GM19193 (cell line): ENCODE results near the gene SMG7.

ENCODE experiments used
- POLR2A ChIP-seq: IDR thresholded peaks from 4 replicates; pipeline ENCODE4 v1.6.1; 2011; ENCODE audit not compliant: insufficient read depth, insufficient read length; ENCODE audit errors: extremely low read depth

SMG7 gene

DNA sequence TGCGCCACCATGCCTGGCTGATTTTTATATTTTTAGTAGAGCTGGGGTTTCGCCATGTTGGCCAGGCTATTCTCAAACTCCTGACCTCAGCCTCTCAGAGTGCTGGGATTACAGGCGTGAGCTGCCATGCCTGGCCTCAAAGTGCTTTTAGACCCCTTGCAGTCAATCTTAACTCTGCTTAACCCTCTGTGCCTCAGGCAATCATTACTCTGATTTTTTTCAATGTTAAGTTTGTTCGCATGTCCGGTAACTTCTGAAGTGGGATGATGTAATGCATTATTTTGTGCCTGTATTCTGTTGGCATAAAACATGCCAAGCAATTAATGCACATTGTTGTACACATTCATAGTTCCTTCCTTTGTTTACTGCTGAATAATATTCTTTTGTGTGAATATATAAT, 18.6 kb downstream of the SMG7 start:
- no peak for TF ChIP-seq POLR2A

DNA sequence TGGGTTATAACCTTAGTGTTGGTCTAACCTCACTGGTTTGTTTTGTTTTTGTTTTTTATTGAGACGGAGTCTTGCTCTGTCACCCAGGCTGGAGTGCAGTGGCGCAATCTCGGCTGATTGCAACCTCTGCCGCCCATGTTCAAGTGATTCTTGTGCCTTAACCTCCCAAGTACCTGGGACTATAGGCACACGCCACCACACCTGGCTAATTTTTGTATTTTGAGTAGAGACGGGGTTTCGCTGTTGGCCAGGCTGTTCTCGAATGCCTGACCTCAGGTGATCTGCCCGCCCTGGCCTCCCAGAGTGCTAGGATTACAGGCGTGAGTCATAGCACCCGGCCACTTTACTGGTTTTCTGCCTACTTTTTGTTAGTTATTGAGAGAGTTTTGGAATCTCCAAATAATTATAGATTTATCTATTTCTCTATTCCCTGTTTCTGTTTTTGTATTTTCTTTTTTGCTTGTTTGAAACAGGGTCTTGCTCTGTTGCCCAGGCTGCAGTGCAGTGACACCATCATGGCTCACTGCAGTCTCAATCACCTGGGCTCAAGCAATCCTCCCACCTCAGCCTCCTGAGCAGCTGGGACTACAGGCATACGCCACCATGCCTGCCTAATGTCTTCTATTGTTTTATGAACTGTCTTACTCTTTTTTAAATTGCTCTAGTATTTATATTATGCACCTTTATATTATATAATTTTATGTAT, 21.4 kb downstream of the SMG7 start:
- TF ChIP-seq POLR2A = no peak

DNA sequence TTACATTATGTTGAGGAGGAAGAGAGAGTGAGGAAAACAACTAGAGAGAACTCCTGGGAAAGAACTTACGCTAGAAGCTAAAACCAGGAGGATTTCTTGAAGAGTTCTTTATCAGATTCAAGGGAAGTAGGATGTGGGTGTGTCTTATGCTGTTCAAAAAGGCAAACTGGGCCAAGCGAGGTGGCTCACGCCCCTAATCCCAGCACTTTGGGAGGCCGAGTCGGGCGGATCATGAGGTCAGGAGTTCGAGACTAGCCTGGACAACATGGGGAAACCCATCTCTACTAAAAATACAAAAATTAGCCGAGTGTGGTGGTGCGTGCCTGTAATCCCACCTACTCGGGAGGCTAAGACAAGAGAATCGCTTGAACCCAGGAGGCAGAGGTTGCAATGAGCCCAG, 23.1 kb downstream of the SMG7 start:
- TF ChIP-seq POLR2A = no peak

DNA sequence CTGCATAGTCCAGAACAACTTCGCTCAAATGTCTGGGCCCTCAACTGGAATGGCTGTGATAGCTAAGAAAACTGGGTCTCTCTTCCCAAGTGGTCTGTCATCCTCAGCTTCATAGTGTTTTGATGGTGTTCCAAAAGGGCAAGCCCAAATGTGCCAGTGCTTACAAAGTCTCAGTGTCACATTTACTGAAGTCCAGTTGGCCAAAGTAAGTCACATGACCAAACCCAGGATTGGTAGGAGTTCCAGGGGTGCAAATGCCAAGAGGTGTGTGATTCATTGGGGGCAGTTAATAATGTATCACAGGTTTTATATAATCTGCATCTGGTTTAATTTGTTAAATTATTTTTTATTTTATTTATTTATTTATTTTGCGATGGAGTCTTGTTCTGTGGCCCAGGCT, 24.9 kb downstream of the SMG7 start:
- no peak for TF ChIP-seq POLR2A

DNA sequence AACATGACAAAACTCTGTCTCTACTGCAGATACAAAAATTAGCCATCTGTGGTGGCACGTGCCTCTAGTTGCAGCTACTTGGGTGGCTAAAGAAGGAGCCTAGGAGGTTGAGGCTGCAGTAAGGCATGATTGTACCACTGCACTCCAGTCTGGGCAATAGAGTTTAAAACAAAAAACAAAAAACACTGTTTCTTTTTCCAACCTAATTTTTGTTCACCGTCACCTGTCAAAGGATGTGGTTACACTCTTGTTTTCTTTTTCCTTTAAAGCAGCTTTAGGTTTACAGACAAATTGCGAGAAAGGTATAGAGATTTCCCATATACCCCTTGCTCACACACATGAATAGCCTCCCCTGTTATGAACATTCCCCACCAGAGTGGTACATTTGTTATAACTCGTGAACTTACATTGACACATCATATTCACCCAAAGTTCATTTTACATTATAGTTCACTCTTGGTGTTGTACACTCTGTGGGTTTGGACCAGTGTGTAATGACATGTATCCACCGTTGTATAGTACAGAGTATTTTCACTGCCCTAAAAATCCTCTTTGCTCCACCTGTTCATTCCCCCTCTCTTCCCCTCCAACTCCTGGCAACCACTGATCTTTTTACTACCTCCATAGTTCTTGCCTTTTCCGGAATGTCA, 26.2 kb downstream of the SMG7 start:
- no peak for TF ChIP-seq POLR2A

DNA sequence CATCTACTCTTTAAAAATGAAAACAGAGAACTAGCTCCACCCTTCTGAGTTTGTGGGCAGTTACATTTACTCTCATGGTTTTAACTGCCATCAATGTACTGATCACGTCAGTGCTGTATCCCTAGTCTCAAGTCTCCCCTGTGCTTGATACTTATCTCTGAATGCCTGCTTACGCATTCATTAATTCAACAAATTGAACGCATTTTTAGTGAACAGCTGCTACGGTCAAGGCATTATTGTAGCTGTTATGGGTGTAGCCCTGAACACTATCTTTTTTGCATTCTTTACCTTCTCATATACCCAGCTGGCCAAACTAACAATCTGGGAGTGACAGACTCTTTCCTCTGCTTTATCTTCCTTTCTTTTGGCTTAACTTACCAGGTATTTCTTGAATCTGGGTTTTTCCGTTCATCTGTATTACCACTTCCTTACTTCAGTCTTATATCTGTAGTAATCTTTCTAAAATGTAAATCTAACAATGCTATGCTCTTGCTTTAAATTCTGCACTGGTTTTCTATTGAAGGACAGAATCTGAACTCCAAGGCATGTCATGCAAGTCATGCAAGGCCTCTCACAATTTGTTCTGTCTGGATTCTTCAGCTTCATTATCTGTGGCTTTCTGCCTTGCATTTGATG, 33.3 kb downstream of the SMG7 start:
- no peak for TF ChIP-seq POLR2A

DNA sequence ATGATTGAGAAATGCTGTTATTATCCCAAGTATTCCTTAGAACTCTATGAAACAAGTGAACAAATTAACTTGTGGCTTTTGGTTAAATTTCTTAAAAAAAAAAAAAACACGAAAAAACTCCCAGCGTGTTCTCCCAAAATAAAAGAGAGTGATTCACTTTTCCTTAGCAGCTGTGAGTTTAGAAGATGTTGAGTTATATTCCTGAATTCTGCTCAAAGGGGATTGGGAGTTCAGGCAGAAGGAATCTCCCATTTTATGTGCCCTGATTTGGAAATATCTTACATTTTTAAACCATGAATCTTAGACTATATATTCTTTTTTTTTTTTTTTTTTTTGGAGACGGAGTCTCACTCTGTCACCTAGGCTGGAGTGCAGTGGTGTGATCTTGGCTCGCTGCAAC, 34.3 kb downstream of the SMG7 start:
- no peak for TF ChIP-seq POLR2A

DNA sequence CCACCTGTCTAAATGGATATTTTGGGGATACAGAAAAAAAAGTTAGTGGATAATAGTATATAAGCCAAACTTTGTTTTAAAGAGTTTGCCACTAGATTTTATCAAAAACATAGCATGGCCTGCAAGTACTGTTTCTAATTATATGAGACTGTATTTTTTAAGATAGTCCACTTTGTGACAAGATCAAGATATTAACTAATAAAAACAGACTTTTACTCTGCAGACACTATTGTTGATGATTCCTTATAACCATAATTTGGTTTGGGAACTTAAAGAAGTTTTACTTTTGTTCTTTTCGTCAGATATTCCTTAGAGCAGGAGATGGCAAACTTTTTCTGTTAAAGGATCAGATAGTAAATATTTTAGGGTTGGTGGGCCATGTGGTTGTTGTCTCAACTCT, 36.4 kb downstream of the SMG7 start:
- TF ChIP-seq POLR2A = no peak

DNA sequence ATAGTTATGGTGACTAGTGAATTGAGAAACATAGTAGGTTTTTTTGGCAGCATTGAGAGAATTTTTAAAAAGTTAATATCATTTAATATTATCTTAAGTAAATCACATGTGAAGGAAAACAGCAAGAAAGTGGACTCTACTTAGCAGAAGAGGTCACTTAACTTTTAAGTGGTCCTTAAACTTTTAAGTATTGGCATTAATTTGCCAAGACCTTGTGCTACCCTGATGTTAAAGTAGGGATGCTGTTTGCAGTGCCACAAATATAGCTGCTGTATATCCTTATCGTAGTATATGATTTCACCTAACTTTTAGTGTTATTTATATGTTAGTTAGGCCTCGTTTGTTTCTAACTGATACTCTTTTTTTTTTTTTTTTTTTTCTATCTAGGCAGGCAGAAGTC, 40.2 kb downstream of the SMG7 start:
- TF ChIP-seq POLR2A = no peak

DNA sequence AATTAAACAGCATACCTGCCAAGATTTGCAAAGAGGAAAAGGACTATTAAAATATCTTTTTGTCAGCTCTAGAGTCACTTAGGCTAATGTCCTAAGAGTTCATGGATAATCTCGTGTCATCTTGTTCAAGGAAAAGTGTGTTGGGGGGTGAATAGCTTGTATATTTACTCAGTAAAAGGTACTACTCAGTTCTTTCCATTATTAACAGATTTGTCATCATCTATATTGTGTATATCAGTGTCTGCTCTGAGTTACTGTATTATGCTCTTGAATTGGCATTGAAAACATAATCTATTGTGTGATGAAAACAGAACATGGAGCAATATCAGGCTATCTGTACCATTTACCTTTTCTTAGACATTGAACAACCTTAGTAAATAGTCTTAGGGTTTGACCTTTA, 41.9 kb downstream of the SMG7 start:
- no peak for TF ChIP-seq POLR2A

DNA sequence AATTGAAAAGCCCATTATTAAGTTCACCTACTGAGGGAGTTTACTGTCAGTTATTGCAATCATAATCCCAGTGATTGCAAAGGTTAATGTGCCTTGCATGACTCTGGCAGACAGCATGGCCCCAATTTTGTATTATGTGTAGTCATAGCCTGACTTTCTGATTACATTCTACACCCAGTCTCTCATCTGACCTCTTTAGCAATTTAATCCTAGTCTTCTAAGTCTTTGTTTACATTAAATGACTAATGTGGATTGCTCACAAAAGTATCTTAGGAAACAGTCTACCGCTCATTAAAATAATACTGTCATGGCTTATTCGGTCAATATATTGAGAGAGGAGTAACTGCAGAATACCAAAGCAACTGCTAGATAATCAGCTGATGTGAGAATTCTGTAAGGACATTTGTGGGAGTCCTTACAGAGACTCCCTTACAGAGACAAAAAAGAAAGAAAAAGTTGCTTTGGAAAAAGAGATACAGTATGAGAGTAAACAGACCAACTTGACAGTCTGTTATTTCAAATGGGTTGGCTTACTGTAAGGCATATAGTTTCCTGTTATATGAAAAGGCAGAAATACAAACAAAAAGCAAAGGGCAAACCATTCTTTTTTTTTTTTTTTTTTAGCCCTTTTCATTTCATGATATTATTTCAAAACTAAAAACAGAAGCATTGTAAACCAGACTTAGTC, 42.8 kb downstream of the SMG7 start:
- TF ChIP-seq POLR2A = no peak

DNA sequence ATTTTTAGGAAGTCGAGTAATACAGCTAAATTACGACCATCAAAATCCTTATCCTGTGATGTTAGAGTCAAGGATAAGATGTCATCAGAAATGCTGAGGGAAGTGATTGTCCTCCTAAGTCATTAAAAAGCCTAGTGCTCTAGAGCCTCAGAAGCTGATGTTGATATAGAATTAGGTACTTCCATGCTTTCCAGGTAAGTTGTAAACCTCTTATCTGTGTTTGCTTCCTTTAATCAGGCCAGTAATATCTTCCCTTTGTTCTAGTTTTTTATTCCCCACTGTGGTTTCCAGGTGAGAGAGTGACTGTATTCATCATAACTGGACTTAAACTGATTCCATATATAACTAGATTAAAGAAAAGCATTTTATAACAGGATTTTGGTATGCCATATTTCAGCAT, 44.4 kb downstream of the SMG7 start:
- no peak for TF ChIP-seq POLR2A

DNA sequence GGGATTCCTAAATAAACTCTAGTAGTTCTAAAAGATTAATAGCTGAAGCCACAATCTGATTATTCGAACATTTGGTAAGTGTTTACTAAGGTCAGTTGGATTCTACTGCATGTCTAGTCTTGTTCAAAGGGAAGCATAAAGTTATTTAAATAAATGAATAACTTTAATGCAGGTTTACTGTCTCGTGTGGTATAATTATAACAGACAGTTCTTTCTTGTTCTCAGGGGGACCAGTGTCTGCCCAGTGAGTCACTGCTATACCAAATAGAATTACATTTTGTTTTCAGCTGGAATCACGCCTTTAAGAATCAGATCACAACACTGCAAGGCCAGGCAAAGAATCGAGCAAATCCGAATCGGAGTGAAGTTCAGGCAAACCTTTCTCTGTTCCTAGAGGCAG, 45.1 kb downstream of the SMG7 start:
- no peak for TF ChIP-seq POLR2A

DNA sequence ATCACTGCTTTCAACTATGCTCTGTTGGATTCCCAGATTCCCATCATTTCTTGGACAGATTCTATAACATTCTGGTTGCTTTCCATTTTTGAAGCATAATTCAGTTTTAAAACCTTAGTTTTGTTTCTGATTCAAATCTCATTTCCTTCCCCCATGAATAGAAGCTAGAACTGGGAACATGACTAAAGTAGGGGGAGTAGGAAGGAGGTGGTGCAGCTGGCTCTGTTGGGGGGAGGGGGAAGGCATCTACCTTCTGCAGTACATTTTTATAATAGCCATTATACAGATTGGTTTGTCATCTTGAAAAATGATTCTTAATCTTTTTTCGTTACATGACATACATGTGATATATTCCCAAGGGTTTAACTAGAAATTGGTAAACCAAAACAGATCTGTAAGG, 48.1 kb downstream of the SMG7 start:
- TF ChIP-seq POLR2A = no peak

DNA sequence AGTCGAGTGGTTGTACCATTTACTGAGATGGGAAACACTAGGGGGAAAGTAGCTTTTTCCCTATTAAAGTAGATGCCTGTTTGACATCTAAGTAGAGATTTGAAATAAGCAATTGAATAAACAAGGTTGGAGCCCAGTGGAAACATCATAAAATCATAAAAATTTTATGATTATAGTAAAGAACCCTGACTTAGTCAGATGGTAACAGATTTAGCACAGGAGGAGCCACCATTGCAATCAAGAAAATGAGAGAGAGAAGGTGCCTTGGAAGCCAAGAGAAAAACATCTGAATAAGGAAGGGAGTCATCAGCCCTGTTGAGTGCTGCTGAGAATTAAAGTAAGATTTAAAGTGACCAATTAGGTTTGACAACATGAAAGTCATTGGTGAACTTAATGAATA, 49.8 kb downstream of the SMG7 start:
- TF ChIP-seq POLR2A = no peak

DNA sequence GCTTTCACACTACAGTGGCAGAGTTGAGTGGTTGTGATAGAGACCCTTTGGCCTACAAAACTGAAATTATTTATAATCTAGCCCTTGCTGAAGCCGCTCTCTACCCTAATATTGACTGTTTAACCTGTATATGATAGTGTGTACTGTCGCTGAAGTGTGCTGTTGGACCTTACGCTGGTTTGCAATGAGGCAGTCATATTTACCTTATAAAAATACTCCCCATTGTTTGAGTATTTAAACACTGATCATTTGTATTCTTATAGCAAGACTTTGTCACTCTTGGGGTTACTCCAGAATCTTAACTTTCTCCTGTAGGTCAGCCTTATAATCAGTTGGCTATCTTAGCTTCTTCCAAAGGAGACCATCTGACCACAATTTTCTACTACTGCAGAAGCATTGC, 56.3 kb downstream of the SMG7 start:
- no peak for TF ChIP-seq POLR2A

DNA sequence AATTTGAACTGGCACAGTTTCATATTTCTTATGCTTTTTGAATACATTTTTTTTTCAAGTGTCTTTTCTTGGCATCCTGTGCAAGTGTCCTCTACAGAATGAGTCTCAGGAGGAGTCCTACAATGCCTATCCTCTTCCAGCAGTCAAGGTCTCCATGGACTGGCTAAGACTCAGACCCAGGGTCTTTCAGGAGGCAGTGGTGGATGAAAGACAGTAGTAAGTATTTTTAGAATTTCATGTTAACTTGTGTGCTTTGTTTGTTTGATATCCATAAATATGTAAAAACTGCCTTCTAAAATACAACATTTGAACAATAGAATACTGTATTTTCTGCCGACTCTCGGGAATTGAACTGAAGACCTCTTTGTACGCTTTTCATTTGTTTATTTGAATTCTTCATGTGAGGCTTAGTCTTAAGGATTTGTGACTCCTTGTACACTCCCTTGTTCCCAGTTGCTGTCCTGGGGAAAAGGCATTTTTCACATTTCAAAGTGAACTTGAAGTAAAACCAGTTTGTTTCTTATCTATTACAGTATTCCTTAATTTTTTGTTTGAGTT, 61.4 kb downstream of the SMG7 start:
- TF ChIP-seq POLR2A = no peak
